MM.1S (cell line): ENCODE data around the gene SCUBE2.

Experiments
- DNase-seq: peaks from one replicate; pipeline ENCODE4 v3.0.0-alpha.2; 2015
- H2AFZ ChIP-seq: fragments of 300-600 bp; sonication (generic); 2 replicates; pipeline ENCODE4 v1.6.0; 2016; ENCODE audit warnings: antibody characterized with exemption, low read length
- H3F3A ChIP-seq: fragments of 300-600 bp; sonication (generic); 2 replicates; pipeline ENCODE4 v1.6.1; 2016; ENCODE audit warnings: mild to moderate bottlenecking, antibody characterized with exemption, low read length, moderate library complexity, mixed read lengths; ENCODE audit not compliant: insufficient read depth
- H3K27ac ChIP-seq: fragments of 300-600 bp; sonication (generic); 2 replicates; pipeline ENCODE4 v1.5.1; 2016; ENCODE audit warnings: mild to moderate bottlenecking, low read length
- H3K27me3 ChIP-seq: fragments of 300-600 bp; sonication (generic); replicated peaks from 2 replicates; pipeline ENCODE4 v1.6.0; 2016; ENCODE audit warnings: low read length; ENCODE audit not compliant: insufficient read depth
- H3K36me3 ChIP-seq: fragments of 300-600 bp; sonication (generic); replicated peaks from 2 replicates; pipeline ENCODE4 v1.6.1; 2016; ENCODE audit warnings: mild to moderate bottlenecking, low read length, mixed read lengths; ENCODE audit not compliant: insufficient read depth
- H3K4me1 ChIP-seq: fragments of 300-600 bp; sonication (generic); 2 replicates; pipeline ENCODE4 v1.6.1; 2016; ENCODE audit warnings: low read length, mixed read lengths
- H3K4me2 ChIP-seq: fragments of 300-600 bp; sonication (generic); 2 replicates; pipeline ENCODE4 v1.6.0; 2016; ENCODE audit warnings: low read depth, low read length
- H3K4me3 ChIP-seq: fragments of 300-600 bp; sonication (generic); 2 replicates; pipeline ENCODE4 v1.5.1; 2016; ENCODE audit warnings: low read length, mixed read lengths
- H3K79me2 ChIP-seq: fragments of 300-600 bp; sonication (generic); 2 replicates; pipeline ENCODE4 v1.6.1; 2016; ENCODE audit warnings: mixed run types, low read length, mixed read lengths
- H3K9ac ChIP-seq: fragments of 300-600 bp; sonication (generic); 2 replicates; pipeline ENCODE4 v1.6.1; 2016; ENCODE audit warnings: low read length, mixed read lengths
- H3K9me2 ChIP-seq: fragments of 300-600 bp; sonication (generic); replicated peaks from 2 replicates; pipeline ENCODE4 v1.6.1; 2016; ENCODE audit warnings: mild to moderate bottlenecking, low read length, mixed read lengths; ENCODE audit not compliant: insufficient read depth
- H3K9me3 ChIP-seq: fragments of 300-600 bp; sonication (generic); replicated peaks from 2 replicates; pipeline ENCODE4 v1.6.1; 2016; ENCODE audit warnings: mild to moderate bottlenecking, low read length, mixed read lengths; ENCODE audit not compliant: insufficient read depth
- H4K20me1 ChIP-seq: fragments of 300-600 bp; sonication (generic); 2 replicates; pipeline ENCODE4 v1.6.1; 2016; ENCODE audit warnings: mild to moderate bottlenecking, low read length, moderate library complexity, mixed read lengths; ENCODE audit not compliant: insufficient read depth
- CTCF ChIP-seq: fragments of 300-600 bp; sonication (generic); IDR thresholded peaks from 2 replicates; pipeline ENCODE4 v1.5.1; 2016; ENCODE audit warnings: antibody characterized with exemption, low read length, mixed read lengths
- EZH2 ChIP-seq: fragments of 300-600 bp; sonication (generic); optimal IDR thresholded peaks from 2 replicates; pipeline ENCODE3; 2017; ENCODE audit warnings: low read depth, mild to moderate bottlenecking, antibody characterized with exemption, low read length, mixed read lengths
- EZH2phosphoT487 ChIP-seq: fragments of 300-600 bp; sonication (generic); IDR thresholded peaks from 2 replicates; pipeline ENCODE4 v1.6.1; 2018; ENCODE audit warnings: antibody characterized with exemption, low read length

SCUBE2 gene

GRCh38 chr11:9136741-9137140 is 45.3 kb upstream of the SCUBE2 start:
- Histone ChIP-seq H3F3A (no peaks in the 10 kb centered on the region), H3K27me3 (no peaks in the 10 kb centered on the region), H3K4me1 (no peaks in the 10 kb centered on the region), H3K9me3 (no peaks in the 10 kb centered on the region), H3K9ac (no peak overlapping the region), H3K4me2 (no peak overlapping the region), H4K20me1 (no peaks in the 10 kb centered on the region), H3K79me2 (no peaks in the 10 kb centered on the region), H3K4me3 (no peak overlapping the region), H3K9me2 (no peaks in the 10 kb centered on the region), H3K27ac (no peak overlapping the region), H3K36me3 (no peaks in the 10 kb centered on the region), H2AFZ (no peak overlapping the region)
- DNase-seq = no peak
- TF ChIP-seq CTCF (no peak), EZH2phosphoT487 (no peak), EZH2 (no peak)

- Histone ChIP-seq H3K27ac (no peak overlapping the region), H3K27me3 (no peaks in the 10 kb centered on the region), H3K36me3 (no peaks in the 10 kb centered on the region), H3K9me3 (no peaks in the 10 kb centered on the region), H4K20me1 (no peaks in the 10 kb centered on the region), H3K4me2 (no peak overlapping the region), H3K9me2 (no peaks in the 10 kb centered on the region), H2AFZ (no peak overlapping the region), H3F3A (no peaks in the 10 kb centered on the region), H3K9ac (no peak overlapping the region), H3K4me3 (no peak overlapping the region), H3K4me1 (no peaks in the 10 kb centered on the region), H3K79me2 (no peaks in the 10 kb centered on the region)
- TF ChIP-seq CTCF (no peak), EZH2 (no peak), EZH2phosphoT487 (no peak)
- DNase-seq = no peak
Observed at GRCh38 chr11:9133956-9134355, 42.6 kb upstream of the SCUBE2 start.

- no peak overlapping the region for H3K9ac ChIP-seq
- H3K27ac ChIP-seq = no peak overlapping the region
- no peak overlapping the region for H2AFZ ChIP-seq
- H3K9me2 ChIP-seq = no peaks in the 10 kb centered on the region
- no peaks in the 10 kb centered on the region for H3K9me3 ChIP-seq
- H3K36me3 ChIP-seq = no peaks in the 10 kb centered on the region
- H3K4me1 ChIP-seq = no peaks in the 10 kb centered on the region
- no peak overlapping the region for H3K4me2 ChIP-seq
- H3F3A ChIP-seq = no peaks in the 10 kb centered on the region
- no peak overlapping the region for H3K4me3 ChIP-seq
- no peaks in the 10 kb centered on the region for H3K27me3 ChIP-seq
- TF ChIP-seq EZH2 (no peak), EZH2phosphoT487 (no peak), CTCF (no peak)
- DNase-seq = no peak
- H4K20me1 ChIP-seq = no peaks in the 10 kb centered on the region
- H3K79me2 ChIP-seq = no peaks in the 10 kb centered on the region
Observed at GRCh38 chr11:9132203-9132878, 40.9 kb upstream of the SCUBE2 start.
